Measurements from ENCODE around the gene PTPRCAP. TPM values are rescaled to one million over a fixed set of nuclear protein-coding genes. Genes with fewer than 3 reads are reported as not detected.
A peak's percentile ranks its signal among the peaks of the same experiment; 100 is the strongest.
"Not testable (repeated sequence)": the region's sequence is repeated elsewhere in the genome, so short reads cannot be mapped to it uniquely, and the experiment has no call there.

The PTPRCAP gene
- total RNA-seq, 4 donors from 2014 or later: 5.6 to 7.2 (median 6.4) TPM

DNA sequence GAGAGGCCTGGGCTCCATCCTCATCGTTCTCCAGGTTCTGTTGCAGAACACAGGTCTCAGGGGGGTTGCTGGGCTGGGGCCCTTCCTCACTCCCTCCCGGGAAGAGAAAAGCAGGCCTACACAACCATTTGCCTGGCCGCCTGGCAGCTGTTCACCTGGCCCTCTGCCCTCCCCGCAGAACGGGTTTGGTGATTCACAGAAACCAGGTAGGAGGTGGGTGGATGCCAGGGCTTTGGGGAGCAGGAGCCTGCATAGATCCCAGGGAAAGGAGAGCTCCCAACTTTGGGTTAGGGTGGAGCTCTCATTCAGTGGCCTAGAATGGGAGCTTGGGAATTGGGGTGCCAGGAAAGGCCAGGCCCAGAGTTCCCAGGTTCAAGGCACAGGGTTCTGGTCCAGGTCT lies 30.6 kb upstream of the PTPRCAP start:
- DNase-seq: peak; percentile 96 to 97
- Histone ChIP-seq H3K9me3 (no peaks in the 10 kb centered on the region), H3K4me3 (replicated peaks in 1 of 3) (peak overlapping the region; percentile 66 to 92 (median 82)), H3K27ac (peak overlapping the region; percentile 67 to 75 (median 69)), H3K36me3 (no peaks in the 10 kb centered on the region), H3K27me3 (no peaks in the 10 kb centered on the region), H3K4me1 (peaks cover 25 to 52% of the 10 kb centered on the region in 2 donors)
- peak in 1 of 2 donors; percentile 25 for TF ChIP-seq POLR2A (IDR thresholded peaks at IDR 0.05)
- TF ChIP-seq, protein P1, sequence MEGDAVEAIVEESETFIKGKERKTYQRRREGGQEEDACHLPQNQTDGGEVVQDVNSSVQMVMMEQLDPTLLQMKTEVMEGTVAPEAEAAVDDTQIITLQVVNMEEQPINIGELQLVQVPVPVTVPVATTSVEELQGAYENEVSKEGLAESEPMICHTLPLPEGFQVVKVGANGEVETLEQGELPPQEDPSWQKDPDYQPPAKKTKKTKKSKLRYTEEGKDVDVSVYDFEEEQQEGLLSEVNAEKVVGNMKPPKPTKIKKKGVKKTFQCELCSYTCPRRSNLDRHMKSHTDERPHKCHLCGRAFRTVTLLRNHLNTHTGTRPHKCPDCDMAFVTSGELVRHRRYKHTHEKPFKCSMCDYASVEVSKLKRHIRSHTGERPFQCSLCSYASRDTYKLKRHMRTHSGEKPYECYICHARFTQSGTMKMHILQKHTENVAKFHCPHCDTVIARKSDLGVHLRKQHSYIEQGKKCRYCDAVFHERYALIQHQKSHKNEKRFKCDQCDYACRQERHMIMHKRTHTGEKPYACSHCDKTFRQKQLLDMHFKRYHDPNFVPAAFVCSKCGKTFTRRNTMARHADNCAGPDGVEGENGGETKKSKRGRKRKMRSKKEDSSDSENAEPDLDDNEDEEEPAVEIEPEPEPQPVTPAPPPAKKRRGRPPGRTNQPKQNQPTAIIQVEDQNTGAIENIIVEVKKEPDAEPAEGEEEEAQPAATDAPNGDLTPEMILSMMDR (IDR thresholded peaks at IDR 0.05): no peak
- intact Hi-C loops (cut with DNase I): loop anchor here (5.0 to 10.0 kb wide), 2 partner anchors 46 to 73 kb away; partner anchors contain the start of gene RAD9A
- 8 to 10% methylated on average over 5 of the region's 5 CpGs for WGBS, 2 donors

DNA sequence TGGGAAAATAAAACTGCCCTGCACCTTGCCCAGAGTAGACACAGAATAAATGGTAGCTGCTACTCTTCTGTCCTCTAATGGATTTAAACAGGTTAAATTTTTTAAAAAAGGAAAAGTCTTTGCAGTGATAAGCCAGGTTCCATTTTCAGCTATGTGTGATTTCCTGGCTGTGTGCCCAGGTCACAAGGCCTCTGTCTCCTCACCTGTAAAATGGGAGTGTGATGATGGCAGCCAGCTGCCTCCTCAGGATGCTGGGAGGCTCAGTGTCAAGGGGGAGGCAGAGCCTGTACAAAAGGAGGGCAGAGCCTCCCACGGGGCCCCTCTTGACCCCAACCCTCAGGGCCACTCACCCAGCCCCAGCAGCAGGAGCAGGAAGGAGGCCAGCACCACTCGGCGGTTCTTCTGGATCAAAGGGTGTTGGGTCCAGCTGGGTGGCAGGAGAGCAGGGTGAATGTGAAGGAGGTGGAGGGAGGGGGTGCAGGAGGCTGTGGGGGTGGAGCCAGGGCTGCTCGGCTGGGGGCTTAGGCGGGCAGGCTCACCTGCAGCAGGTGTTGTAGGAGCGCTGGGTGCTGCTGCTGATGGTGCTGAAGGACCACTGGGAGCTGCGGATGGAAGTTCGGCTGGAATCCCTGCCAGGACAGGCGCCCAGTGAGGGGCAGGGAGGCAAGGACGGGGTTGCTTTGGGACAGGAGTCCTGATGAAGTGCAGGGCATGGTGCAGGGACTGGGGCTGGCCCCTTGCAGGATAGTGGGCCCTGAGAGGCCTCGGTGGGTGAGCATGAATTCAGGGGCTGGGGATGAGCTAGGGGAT lies 29.7 kb upstream of the PTPRCAP start:
- intact Hi-C loops (cut with DNase I): loop anchor here (5.0 to 10.0 kb wide), 2 partner anchors 45 to 72 kb away; partner anchors contain the start of gene RAD9A
- Histone ChIP-seq H3K4me1 (peaks cover 25 to 52% of the 10 kb centered on the region in 2 donors), H3K27me3 (no peaks in the 10 kb centered on the region)

DNA sequence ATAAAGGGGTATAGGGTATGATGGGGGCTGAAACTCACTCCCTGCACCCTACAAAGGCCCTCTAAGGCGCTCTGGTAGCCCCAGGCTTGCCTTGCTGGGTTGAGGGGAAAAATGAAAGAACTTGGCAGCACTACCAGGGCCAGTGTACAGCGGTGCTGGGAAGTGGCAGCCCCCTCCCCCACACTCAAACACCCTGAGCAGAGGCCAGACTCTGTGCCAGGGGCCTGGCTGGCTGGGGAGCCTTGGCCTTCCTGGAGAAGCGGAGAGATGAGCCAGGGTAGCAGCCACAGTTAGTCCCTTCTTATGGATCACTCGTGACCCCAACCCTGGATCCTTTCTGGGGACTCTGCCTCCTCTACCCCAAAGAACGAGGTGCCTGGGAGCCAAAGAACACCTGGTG lies 28.9 kb upstream of the PTPRCAP start:
- no peak overlapping the region for H3K4me3 ChIP-seq (replicated peaks in 1 of 3)
- 87 to 93% methylated on average over 4 to 5 of the region's 5 CpGs for WGBS, 2 donors
- H3K27me3 ChIP-seq: no peaks in the 10 kb centered on the region
- DNase-seq: peak; percentile 41 to 51
- intact Hi-C loops (cut with DNase I): loop anchor here (5.0 to 10.0 kb wide), 2 partner anchors 44 to 72 kb away; partner anchors contain the start of gene RAD9A
- no peaks in the 10 kb centered on the region for H3K36me3 ChIP-seq
- H3K9me3 ChIP-seq: no peaks in the 10 kb centered on the region
- TF ChIP-seq, protein P1 (IDR thresholded peaks at IDR 0.05): no peak
- TF ChIP-seq POLR2A (IDR thresholded peaks at IDR 0.05): no peak
- peaks cover 25 to 52% of the 10 kb centered on the region in 2 donors for H3K4me1 ChIP-seq
- H3K27ac ChIP-seq: no peak overlapping the region

More for the DNA sequence above, 29.7 kb upstream of the PTPRCAP start:
- H3K36me3 ChIP-seq: no peaks in the 10 kb centered on the region
- peak overlapping the region; percentile 67 to 75 (median 69) for H3K27ac ChIP-seq
- H3K4me3 ChIP-seq (replicated peaks in 1 of 3): no peak overlapping the region
- H3K9me3 ChIP-seq: no peaks in the 10 kb centered on the region
- TF ChIP-seq, protein P1 (IDR thresholded peaks at IDR 0.05): no peak
- no peak for TF ChIP-seq POLR2A (IDR thresholded peaks at IDR 0.05)
- no peak for DNase-seq
- 67 to 68% methylated on average over 10 to 11 of the region's 11 CpGs for WGBS, 2 donors

DNA sequence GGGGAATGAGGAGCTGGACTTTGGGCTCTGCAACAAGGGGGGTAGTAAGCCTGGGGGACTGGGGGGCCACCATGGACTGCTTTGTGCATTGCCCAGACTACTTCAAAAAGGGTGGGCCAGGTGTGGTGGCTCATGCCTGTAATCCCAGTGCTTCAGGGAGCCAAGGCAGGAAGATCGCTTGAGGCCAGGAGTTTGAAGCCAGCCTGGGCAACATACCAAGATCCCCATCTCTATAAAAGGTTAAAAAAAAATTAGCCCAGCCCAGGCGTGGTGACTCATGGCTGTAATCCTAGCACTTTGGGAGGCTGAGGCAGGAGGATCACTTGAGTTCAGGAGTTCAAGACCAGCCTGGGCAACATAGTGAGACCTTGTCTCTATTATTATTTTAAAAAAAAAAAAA lies 28.0 kb upstream of the PTPRCAP start:
- 69 to 77% methylated on average over 2 of the region's 2 CpGs for WGBS, 2 donors
- H3K36me3 ChIP-seq, H3K27me3 ChIP-seq, DNase-seq, H3K9me3 ChIP-seq: not testable (repeated sequence)
- H3K4me1 ChIP-seq: peaks cover 25 to 52% of the 10 kb centered on the region in 2 donors
- intact Hi-C loops (cut with DNase I): loop anchor here (5.0 to 10.0 kb wide), 2 partner anchors 43 to 71 kb away; partner anchors contain the start of gene RAD9A
- H3K27ac ChIP-seq: peak overlapping the region; percentile 79 to 99 (median 95)
- peak overlapping the region in 1 of 3 donors; percentile 56 for H3K4me3 ChIP-seq (replicated peaks in 1 of 3)

DNA sequence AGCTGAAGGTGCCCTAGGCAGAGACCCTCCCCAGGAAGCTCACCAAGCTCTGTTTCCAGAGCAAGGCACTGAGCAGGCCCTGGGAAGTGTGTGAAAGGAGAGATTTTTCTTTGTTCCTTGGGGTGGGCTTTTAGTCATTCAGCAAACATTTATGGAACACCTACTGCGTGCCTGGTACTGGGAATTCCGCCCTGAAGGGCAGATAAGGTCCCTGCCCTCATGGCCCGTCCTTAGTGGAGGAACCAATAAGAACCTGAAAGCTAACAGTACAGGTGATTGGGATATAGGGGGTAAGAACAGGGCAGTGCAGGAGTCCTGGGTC lies 27.7 kb upstream of the PTPRCAP start:
- H3K27ac ChIP-seq: peak overlapping the region; percentile 79 to 99 (median 95)
- no peaks in the 10 kb centered on the region for H3K9me3 ChIP-seq
- H3K4me1 ChIP-seq: peaks cover 25 to 53% of the 10 kb centered on the region in 2 donors
- no peak for DNase-seq
- WGBS, 2 donors: 68 to 76% methylated on average over 3 of the region's 3 CpGs
- H3K36me3 ChIP-seq: no peaks in the 10 kb centered on the region
- intact Hi-C loops (cut with DNase I): loop anchor here (5.0 to 10.0 kb wide), 2 partner anchors 43 to 70 kb away; partner anchors contain the start of gene RAD9A
- H3K4me3 ChIP-seq (replicated peaks in 1 of 3): peak overlapping the region in 2 of 3 donors; percentile 56 to 71
- TF ChIP-seq POLR2A (IDR thresholded peaks at IDR 0.05): no peak
- TF ChIP-seq, protein P1 (IDR thresholded peaks at IDR 0.05): no peak
- no peaks in the 10 kb centered on the region for H3K27me3 ChIP-seq
